Hair follicle dermal papilla cell (primary cell): Measurements from ENCODE around the gene YJU2. TPM values are rescaled to one million over a fixed set of nuclear protein-coding genes. Genes with fewer than 3 reads are reported as not detected.

ENCODE experiments used
- total RNA-seq: library from RNA; depleted of rRNA; stranded (reverse); fragments of >200 nt; gene quantifications from 2 replicates; pipeline ENCODE4 v1.2.3, GENCODE V29; 2012

The YJU2 gene
- 16.6 and 19.6 TPM in 2 replicates for total RNA-seq

DNA sequence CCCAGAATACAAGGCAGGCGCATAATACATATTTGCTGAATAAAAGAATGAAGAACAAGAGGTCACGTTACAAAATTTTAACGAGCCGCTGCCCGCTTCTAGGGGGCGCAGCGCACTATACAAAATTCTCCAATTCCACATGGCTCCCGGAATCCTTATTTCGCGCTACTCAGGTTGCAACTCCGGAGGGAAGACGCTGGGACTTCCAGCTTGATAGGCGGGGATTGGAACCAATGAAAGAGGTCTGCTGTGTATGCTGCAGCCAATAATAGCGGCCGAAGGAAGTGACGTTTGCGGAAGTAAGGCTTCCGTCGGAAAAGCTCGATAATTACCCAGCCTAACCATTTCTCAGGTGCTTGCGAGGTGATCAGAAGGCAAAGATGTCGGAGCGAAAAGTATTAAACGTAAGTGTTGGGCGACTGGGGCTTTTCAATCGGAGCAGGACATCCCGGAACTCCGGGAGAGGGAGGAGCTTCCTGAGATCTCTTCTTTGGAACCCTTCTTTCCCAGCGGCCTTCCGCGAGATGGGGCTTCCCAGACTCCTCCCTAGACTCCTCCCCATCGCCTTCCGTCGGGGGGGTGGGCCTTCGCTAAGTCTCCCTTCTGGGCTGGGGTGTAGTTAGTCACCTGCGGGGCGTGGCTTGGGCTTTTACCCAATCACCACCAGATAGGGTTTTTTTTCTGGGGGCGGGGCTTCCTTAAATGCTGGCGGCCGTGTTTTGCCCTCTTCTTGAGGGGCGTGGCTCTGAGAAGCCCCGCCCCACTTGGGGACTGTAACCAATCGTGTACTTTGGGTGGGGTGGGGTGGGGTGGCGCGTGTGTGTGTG lies at the start of gene YJU2:
TSS of gene YJU2 (plus strand) at position 314 of the 827 bp plus-strand sequence. CDS start at position 381, 67 bp downstream.

DNA sequence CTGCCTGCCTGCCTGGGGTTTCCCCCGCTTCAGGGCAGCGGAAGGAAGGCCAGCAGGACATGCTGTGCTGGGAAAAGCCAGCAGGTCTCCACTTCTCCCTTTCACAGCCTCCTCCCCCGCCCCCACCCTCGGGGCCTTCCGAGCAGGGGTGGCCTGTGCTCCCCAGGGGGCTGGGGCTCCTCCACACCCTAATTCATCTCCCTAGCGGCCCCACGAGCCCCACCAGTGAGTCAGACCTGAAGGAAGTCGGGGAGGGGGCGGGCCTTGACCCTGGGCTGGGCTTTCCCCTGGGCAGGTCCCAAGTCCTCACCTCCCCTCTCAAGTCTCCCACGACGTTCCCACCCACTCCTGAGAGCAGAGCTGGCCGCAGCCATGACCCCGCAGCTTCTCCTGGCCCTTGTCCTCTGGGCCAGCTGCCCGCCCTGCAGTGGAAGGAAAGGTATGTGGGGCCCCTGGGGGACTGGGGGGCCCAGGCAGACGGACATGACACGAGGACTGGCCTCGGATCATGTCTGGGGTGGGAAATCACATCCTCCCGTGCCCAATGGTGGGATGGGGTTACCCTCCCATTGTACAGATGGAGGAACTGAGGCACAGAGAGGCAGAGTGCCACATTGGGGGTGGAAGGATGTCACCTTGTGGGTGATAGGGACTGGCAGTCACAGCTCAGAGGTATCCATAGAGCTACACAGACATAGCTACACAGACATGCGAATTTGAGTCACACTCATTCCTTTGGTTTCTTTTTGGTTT lies 17.5 kb upstream of the YJU2 start, which contains the start of gene EBI3:
TSS of gene EBI3 (plus strand) at position 345 of the 753 bp plus-strand sequence. CDS start at position 373, 28 bp downstream.

GRCh38 chr19:4278419-4279266 lies 31.8 kb downstream of the YJU2 start, which contains the start of gene SHD:
SHD (plus strand) TSS chr19:4279266; CDS start chr19:4280064, 798 bp downstream.

GRCh38 chr19:4302243-4302640 lies 55.4 kb downstream of the YJU2 start, which contains the start of gene TMIGD2:
TMIGD2 (minus strand) TSS chr19:4302389; CDS start chr19:4302385, 4 bp downstream.

DNA sequence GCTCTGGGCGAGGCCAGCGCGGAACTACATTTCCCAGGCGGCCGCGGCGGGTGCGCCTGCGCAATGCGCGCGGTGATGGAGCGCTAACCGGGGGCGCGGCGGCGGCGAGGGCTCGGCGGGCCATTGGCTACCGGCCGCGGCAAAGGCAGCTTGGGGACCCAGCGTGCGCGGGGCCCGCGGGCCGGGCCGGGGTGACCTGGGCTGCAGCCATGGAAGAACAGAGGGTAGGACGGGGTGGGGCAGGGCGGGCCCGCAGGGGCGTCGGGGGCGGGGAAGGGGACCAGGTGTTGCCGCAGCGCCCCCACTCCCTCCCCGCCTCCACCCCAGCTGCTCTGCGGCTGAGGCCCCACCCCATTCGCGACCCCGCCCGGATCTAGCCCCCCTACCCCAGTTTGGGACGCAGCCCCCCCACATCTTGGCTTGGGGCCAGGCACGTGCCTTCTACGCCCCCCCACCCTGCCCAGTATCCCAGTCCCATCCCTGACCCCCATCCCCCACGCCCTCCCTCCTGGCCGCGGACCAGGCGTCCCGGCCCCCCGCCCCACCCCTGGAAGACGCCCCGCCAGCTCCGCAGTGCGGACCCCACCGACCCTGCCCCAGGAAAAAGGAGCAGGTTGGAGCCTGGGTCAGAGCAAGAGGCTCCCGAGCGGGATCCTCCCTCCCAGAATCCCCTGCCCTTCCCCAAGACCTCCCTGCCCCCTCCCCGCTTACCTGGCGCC lies 57.8 kb downstream of the YJU2 start, which contains the start of gene FSD1:
TSS of gene FSD1 (plus strand) at position 61 of the 719 bp plus-strand sequence. CDS start at position 210, 149 bp downstream.

Other genes starting within 250 kb of the YJU2 start
- gene PIAS4, start 239.3 kb upstream of the YJU2 start, total RNA-seq: 22.0 and 25.2 TPM in 2 replicates
- gene ZBTB7A, start 180.2 kb upstream of the YJU2 start, total RNA-seq: 53.7 and 60.8 TPM in 2 replicates
- gene MAP2K2, start 123.0 kb upstream of the YJU2 start, total RNA-seq: 150 and 156 TPM in 2 replicates
- not detected in 2 replicates for gene CREB3L3, start 93.4 kb upstream of the YJU2 start, total RNA-seq
- gene SIRT6, start 64.5 kb upstream of the YJU2 start, total RNA-seq: 11.4 and 14.9 TPM in 2 replicates
- gene ANKRD24, start 64.4 kb upstream of the YJU2 start, total RNA-seq: 0.49 and 0.61 TPM in 2 replicates
- gene EBI3, start 17.6 kb upstream of the YJU2 start, total RNA-seq: not detected in 2 replicates
- gene SHD, start 32.2 kb downstream of the YJU2 start, total RNA-seq: not detected in 2 replicates
- 0.36 TPM in 1 of 2 replicates, not detected in the other for gene TMIGD2, start 55.3 kb downstream of the YJU2 start, total RNA-seq
- gene FSD1, start 57.5 kb downstream of the YJU2 start, total RNA-seq: 5.7 and 7.8 TPM in 2 replicates
- 3.1 and 4.9 TPM in 2 replicates for gene STAP2, start 91.7 kb downstream of the YJU2 start, total RNA-seq
- 5.3 and 5.4 TPM in 2 replicates for gene MPND, start 96.5 kb downstream of the YJU2 start, total RNA-seq
- 104 and 122 TPM in 2 replicates for gene SH3GL1, start 153.5 kb downstream of the YJU2 start, total RNA-seq
- 5.2 and 6.4 TPM in 2 replicates for gene CHAF1A, start 155.6 kb downstream of the YJU2 start, total RNA-seq
- 101 and 116 TPM in 2 replicates for gene UBXN6, start 210.7 kb downstream of the YJU2 start, total RNA-seq
- 58.1 and 65.7 TPM in 2 replicates for gene HDGFL2, start 225.2 kb downstream of the YJU2 start, total RNA-seq